ENCODE measurements around the gene GTF2B.

GRCh38 chr1:88877382-88877825 is 14.0 kb downstream of the GTF2B start:
- peak; percentile 60 for TF ChIP-seq CTCF (IDR thresholded peaks at IDR 0.05; ENCODE audit: low read depth, low read length)
- no peak for TF ChIP-seq EZH2phosphoT487 (IDR thresholded peaks at IDR 0.05; ENCODE audit: low read depth)

Measured in OCI-LY3 (cell line).